A172 (cell line): Measurements from ENCODE around the gene UBA52. TPM values are rescaled to one million over a fixed set of nuclear protein-coding genes. Genes with fewer than 3 reads are reported as not detected.
A peak's percentile ranks its signal among the peaks of the same experiment; 100 is the strongest.

Experiments
- DNase-seq: peaks from one replicate; pipeline ENCODE4 v3.0.0-alpha.2; 2015; ENCODE audit warnings: low spot score
- total RNA-seq: library from RNA; depleted of rRNA; stranded (reverse); fragments of >200 nt; shearing (Covaris generic); gene quantifications from 2 replicates; pipeline ENCODE4 v1.2.3, GENCODE V29; 2014

The UBA52 gene
- total RNA-seq, 1 experiment from 2014 or later, result 779 TPM

DNA sequence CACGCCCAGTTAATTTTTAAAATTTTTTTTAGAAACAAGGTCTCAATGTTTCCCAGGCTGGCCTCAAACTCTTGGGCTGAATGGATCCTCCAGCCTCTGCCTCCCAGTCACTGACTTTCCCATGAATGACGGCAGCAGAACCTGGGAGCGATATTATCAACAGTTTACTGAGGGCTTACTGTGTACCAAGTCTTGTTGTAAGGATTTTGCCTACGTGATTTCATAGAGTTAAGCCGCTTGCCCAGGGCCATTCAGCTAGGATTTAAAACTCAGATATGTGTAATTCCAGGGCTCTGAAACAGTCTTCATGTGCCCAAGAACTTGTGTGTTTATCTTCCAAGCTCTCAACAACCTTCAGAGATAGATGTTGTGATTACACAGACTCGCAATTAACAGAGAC is 20.0 kb upstream of the UBA52 start:
- no peak for DNase-seq

- DNase-seq, result peak; percentile 99
These were observed 14.1 kb upstream of the UBA52 start, which contains the start of gene KXD1 for GRCh38 chr19:18557411-18558201. KXD1 (plus strand) TSS chr19:18557870; CDS start chr19:18562057, 4,187 bp downstream.

GRCh38 chr19:18558202-18558555 is 13.5 kb upstream of the UBA52 start:
- no peak for DNase-seq

GRCh38 chr19:18558604-18559003 is 13.1 kb upstream of the UBA52 start:
- DNase-seq, result no peak

GRCh38 chr19:18559685-18560084 is 12.0 kb upstream of the UBA52 start:
- DNase-seq, result no peak

DNA sequence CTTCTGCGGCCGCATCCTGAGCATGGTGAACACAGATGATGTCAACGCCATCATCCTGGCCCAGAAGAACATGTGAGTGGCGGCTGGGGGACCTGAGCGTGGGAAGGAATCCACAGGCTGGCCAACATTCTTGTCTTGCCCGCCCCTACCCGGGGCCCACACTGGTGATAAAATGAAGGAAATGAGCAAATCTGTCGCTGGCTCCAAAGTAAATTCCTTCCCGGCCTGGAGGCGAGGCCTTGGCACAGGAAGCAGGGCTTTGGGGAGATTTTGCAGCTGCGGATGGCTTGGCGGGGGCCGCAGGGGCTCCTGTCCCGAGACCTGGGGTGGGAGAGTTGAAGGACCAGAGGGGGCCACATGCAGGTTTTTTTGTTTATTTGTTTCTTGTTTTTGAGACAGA is 9.6 kb upstream of the UBA52 start:
- DNase-seq, result no peak

DNA sequence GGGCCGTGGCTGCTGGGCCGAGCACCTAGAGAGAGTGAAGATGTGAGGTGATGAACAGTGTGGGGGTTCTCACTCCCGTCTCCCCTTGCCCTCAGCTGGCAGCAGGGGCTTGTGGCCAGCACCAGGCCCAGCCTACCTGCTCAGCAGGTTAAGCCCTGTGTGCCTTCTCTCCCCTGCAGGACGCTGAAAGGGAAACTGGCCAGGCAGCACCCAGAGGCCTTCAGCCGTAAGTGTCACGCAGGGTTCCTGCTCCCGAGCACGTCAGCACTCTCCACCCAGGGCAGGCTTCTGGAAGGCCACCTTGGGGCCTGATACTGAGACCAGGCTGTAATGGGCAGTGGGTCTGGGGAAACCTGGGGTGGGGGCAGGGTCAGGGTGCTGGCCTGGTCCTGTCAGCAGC is 4.7 kb upstream of the UBA52 start:
- no peak for DNase-seq

DNA sequence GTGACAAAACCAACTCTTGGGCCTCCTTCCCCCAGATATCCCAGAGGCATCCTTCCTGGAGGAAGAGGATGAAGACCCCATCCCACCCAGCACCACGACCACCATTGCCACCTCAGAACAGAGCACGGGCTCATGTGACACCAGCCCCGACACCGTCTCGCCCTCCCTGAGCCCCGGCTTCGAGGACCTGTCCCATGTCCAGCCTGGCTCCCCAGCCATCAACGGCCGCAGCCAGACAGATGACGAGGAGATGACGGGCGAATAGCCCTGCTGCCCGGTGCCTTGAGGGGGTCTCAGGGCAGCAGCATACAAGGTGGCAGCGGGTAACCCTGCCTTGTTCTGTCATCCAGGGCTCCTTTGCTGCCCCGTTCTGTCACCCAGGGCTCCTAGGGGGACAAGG is 3.3 kb upstream of the UBA52 start:
- no peak for DNase-seq

GRCh38 chr19:18574691-18575291 is 3.1 kb downstream of the UBA52 start:
- DNase-seq, result no peak

DNA sequence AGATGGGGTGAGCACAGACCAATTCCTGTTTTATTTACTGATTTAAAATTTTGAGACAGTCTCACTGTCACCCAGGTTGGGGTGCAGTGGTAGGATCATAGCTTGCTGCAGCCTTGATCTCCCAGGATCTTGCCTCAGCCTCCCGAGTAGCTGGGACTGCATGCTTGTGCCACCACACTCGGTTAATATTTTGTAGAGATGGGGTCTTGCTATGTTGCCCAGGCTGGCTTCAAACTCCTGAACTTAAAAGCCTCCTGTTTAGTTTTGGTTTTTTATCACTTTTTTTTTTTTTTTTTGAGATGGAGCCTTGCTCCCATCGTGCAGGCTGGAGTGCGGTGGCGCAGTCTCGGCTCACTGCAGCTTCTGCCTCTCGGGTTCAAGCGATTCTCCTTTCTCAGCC is 4.7 kb downstream of the UBA52 start:
- no peak for DNase-seq

DNA sequence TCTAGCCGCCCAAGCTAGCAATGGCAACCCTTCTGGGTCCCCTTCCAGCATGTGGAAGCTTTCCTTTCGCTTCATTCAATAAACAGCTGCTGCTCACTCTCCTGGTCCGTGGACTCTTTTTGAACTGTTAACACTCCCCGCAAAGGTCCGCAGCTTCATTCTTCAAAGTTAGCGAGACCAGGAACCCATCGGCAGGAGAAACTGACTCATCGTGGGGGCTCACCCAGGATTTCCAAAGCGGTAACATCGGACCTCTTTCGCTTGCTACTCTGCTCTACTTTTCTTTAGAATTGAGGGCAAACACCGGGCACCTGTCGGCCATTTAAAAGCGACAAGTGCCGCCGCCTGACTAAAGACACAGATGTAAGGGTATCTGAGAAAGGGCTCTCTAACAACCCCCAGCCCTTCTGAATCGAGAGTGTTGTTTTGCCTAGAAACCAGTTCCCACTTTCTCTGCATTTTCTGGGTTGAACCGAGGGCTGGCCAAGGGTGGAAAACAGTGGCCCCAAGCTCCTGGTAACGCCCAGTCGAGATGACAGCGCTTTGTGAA is 5.8 kb downstream of the UBA52 start:
- DNase-seq, result no peak

DNA sequence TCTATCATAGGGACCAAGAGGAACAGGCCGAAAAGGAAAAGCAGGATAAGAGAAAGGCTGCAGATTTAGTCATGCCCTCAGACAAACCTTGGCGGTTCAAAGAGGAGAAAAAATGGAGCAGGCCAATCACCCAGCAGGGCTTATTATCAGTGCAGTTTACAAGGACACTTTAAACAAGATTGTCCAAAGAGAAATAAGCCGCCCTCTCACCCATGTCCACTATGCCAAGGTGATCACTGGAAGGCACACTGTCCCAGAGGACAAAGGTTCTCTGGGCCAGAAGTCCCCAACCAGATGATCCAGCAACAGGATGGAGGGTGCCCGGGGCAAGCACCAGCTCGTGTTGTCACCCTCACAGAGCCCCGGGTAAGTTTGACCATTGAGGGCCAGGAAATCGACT is 8.7 kb downstream of the UBA52 start:
- no peak for DNase-seq

DNA sequence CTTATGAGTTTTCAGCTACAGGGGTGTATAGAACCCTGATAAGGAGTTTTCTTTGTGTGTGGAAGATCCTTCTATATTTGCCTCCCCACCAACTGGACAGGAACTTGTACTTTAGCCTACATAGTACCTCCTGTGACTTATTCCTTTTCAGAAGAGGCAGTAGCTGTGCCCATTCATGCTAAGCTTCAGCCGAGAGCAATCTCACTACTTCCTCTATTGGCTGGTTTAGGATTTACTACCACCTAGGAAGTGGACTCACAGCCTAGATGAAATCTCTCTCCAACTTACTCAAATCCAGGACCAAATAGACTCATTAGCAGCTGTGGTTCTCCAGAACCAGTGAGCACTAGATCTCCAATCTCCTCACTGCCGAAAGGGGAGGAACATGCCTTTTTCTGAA is 14.6 kb downstream of the UBA52 start:
- DNase-seq, result no peak

DNA sequence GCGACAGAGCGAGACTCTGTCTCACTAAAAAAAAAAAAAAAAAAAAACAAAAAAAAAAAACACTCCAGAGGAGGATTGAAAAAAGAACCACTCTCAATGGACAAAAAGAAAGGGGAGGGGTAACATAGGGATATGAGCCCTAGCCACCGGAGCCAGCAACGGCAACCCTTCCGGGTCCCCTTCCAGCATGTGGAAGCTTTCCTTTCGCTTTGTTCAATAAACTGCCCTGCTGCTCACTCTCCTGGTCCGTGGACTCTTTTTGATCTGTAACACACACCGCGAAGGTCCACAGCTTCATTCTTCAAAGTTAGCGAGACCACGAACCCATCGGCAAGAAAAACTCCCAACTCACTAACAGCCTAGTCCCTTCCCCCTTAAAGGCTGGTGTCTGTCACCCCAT is 15.9 kb downstream of the UBA52 start:
- DNase-seq, result no peak

DNA sequence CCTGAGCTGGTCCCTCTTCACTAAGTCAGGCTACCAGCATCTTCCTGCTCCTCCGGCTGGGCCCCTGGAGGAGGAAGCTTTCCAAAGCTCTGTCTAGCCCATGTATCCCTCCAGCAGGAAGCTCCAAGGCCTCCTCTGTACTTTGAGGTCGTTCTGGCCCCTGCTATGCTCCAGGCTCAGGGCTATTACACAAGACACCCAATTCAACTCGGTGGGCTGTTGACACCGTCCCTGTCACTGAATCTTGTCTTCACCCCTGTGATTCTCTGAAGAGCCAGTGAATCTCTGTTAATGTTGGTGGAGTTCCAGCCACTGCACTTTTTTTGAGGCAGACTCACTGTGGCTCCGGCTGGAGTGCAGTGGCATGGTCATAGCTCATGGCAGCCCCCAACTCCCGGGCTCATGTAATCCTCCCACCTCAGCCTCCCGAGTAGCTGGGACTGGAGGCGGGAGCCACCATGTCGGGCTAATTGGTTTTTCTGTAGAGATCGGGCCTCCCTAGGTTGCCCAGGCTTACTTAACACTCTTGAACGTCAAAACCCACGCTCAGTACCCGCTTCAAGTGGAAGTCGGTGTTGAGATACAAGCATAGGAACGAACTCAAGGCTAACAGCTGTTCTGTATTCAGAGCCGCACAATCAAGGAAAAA is 16.4 kb downstream of the UBA52 start:
- DNase-seq, result no peak

- peak; percentile 73 for DNase-seq
These were observed 17.1 kb downstream of the UBA52 start, which contains the start of gene REX1BD for GRCh38 chr19:18588611-18589379. REX1BD (plus strand) TSS chr19:18588798; CDS start chr19:18588802, 4 bp downstream.

GRCh38 chr19:18589380-18590272 is 18.0 kb downstream of the UBA52 start:
- no peak for DNase-seq

DNA sequence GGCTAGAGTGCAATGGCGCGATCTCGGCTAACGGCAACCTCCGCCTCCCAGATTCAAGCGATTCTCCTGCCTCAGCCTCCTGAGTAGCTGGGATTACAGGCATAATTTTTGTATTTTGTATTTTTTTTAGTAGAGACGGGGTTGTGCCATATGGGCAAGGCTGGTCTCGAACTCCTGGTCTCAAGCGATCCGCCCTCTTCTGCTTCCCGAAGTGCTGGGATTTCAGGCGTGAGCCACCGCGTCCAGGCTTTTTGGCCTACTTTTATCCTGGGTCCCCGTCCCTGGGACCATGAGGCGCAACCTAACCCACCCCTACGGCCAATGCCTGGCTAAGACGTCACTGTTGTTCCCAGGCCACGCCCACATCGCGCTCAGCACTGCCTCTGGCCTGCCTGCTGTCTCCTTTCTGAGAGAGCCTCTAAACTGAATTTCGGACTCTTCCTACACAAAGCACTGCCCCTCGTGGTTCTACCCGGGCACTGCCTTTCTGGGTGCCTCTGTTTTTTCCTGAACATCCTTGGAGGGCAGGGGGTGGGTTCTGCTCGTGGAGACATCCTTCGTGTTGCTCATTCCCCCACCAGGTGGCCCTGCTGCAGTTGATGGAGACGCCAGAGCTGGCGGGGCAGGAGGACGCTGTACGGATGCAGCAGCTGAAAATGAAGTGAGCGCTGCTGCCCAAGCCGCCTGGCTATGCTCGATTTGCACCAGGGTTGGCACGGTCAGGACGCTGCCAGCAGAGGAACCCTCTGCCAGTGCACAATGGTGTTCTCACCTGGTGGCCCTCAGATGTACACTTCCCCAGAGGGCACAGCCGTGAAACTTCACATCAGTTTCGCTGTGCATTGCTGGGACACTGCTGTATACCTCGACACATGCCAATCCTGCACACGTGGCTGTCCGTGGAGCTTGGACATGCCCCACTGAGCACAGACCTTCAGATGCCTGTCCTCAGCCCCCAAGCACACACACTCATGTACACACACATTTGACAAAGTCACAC is 18.9 kb downstream of the UBA52 start:
- DNase-seq, result no peak

DNA sequence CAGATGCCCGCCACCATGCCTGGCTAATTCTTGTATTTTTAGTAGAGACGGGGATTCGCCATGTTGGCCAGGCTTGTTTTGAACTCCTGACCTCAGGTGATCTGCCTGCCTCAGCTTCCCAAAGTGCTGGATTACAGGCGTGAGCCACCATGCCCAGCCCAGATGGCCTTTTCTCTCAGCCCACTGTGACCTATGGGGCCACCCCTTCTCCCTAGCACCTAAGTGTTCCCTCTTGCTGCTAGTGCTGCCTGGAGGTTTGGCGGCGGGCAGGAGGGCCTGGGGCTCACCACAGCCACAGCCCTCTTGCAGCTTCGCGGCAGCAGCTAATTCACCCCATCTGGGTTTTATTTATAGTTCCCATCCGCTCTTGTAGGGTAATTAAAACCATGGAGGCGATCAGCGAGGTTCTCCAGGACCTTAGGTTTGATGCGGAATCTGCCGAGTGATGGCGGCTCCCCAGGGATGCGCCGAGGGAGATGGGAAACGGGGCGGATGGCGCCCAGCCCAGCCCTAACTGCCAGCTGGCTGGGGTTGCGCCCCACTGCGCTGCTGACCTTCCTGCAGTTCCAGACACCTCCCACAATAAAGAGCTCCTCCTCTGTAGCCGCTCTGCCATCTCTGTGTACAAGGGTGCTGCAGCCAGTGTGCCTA is 20.2 kb downstream of the UBA52 start:
- no peak for DNase-seq
